Hepatocyte (in vitro differentiated cells): ENCODE results near the gene THOP1. TPM values are rescaled to one million over a fixed set of nuclear protein-coding genes. Genes with fewer than 3 reads are reported as not detected.

Experiments used
- DNase-seq: peaks from one replicate; pipeline ENCODE4 v3.0.0-alpha.2; 2016; ENCODE audit warnings: low spot score
- H2AFZ ChIP-seq: fragments of 200-600 bp; sonication (generic); 2 replicates; pipeline ENCODE4 v1.6.0; 2016; ENCODE audit warnings: antibody characterized with exemption, mild to moderate bottlenecking
- H3K27ac ChIP-seq: fragments of 200-600 bp; sonication (generic); 2 replicates; pipeline ENCODE4 v1.5.1; 2016; ENCODE audit warnings: mild to moderate bottlenecking
- H3K27me3 ChIP-seq: fragments of 200-600 bp; sonication (generic); 2 replicates; pipeline ENCODE4 v1.6.1; 2016
- H3K36me3 ChIP-seq: fragments of 200-600 bp; sonication (generic); replicated peaks from 2 replicates; pipeline ENCODE4 v1.5.1; 2016; ENCODE audit warnings: low read depth; ENCODE audit not compliant: insufficient read depth
- H3K4me1 ChIP-seq: fragments of 200-600 bp; sonication (generic); 2 replicates; pipeline ENCODE4 v1.5.1; 2016; ENCODE audit warnings: mild to moderate bottlenecking, moderate library complexity; ENCODE audit not compliant: insufficient read depth
- H3K4me2 ChIP-seq: fragments of 200-600 bp; sonication (generic); 2 replicates; pipeline ENCODE4 v1.6.0; 2016
- H3K4me3 ChIP-seq: fragments of 200-600 bp; sonication (generic); 2 replicates; pipeline ENCODE4 v1.5.1; 2016; ENCODE audit warnings: mild to moderate bottlenecking
- H3K79me2 ChIP-seq: fragments of 200-600 bp; sonication (generic); 2 replicates; pipeline ENCODE4 v1.6.0; 2017; ENCODE audit warnings: mild to moderate bottlenecking
- H3K9me2 ChIP-seq: fragments of 200-600 bp; sonication (generic); replicated peaks from 2 replicates; pipeline ENCODE4 v1.6.0; 2017; ENCODE audit warnings: mild to moderate bottlenecking; ENCODE audit not compliant: insufficient read depth
- H3K9me3 ChIP-seq: fragments of 200-600 bp; sonication (generic); 2 replicates; pipeline ENCODE4 v1.5.1; 2016; ENCODE audit warnings: low read depth, mild to moderate bottlenecking
- H4K20me1 ChIP-seq: fragments of 200-600 bp; sonication (generic); 2 replicates; pipeline ENCODE4 v1.6.0; 2016; ENCODE audit warnings: mild to moderate bottlenecking; ENCODE audit not compliant: insufficient read depth, poor library complexity, severe bottlenecking
- CTCF ChIP-seq: fragments of 200-600 bp; sonication (generic); IDR thresholded peaks from 2 replicates; pipeline ENCODE4 v1.5.1; 2016; ENCODE audit warnings: antibody characterized with exemption, mild to moderate bottlenecking; ENCODE audit not compliant: poor library complexity
- EZH2 ChIP-seq: fragments of 200-600 bp; sonication (generic); IDR thresholded peaks from 2 replicates; pipeline ENCODE4 v1.6.1; 2016; ENCODE audit warnings: antibody characterized with exemption, mild to moderate bottlenecking, borderline replicate concordance
- EZH2phosphoT487 ChIP-seq: fragments of 200-600 bp; sonication (generic); IDR thresholded peaks from one replicate; pipeline ENCODE4 v1.6.1; 2018; ENCODE audit warnings: antibody characterized with exemption, mild to moderate bottlenecking, low read depth, moderate library complexity; ENCODE audit not compliant: unreplicated experiment, severe bottlenecking
- WGBS: methylation state at CpG from one replicate; pipeline ENCODE4 v1.1.6; 2016; ENCODE audit warnings: low lambda C conversion rate; ENCODE audit errors: missing lambda C conversion rate; 5-methylcytosine and 5-hydroxymethylcytosine counted together
- polyA plus RNA-seq: library from polyadenylated mRNA; unstranded; fragments of >200 nt; fragmentation: Nextera tagmentation; extraction: Ambion mirVana; gene quantifications from 2 replicates; pipeline ENCODE4 v1.2.1, GENCODE V29; 2016
- total RNA-seq: library from RNA; depleted of rRNA; stranded (reverse); fragments of >200 nt; gene quantifications from 2 replicates; pipeline ENCODE4 v1.2.3, GENCODE V29; 2014

THOP1 gene
- total and polyA plus RNA-seq, 2 experiments from 2014 or later, result 61.4 to 64.3 TPM

GRCh38 chr19:2756921-2757881, 28.1 kb upstream of the THOP1 start:
- Histone ChIP-seq H3K9me3 (no peaks in the 10 kb centered on the region), H3K36me3 (no peaks in the 10 kb centered on the region), H3K4me3 (no peak overlapping the region), H3K4me1 (no peaks in the 10 kb centered on the region), H2AFZ (no peak overlapping the region), H3K27ac (no peak overlapping the region), H4K20me1 (no peaks in the 10 kb centered on the region), H3K79me2 (no peaks in the 10 kb centered on the region), H3K27me3 (no peaks in the 10 kb centered on the region), H3K4me2 (no peak overlapping the region), H3K9me2 (no peaks in the 10 kb centered on the region)
- 98% methylated on average over 48 of the region's 48 CpGs for WGBS
- DNase-seq, result no peak
- TF ChIP-seq CTCF (no peak), EZH2 (no peak), EZH2phosphoT487 (no peak)

- H3K9me3 ChIP-seq, result no peaks in the 10 kb centered on the region
- H3K36me3 ChIP-seq, result no peaks in the 10 kb centered on the region
- no peaks in the 10 kb centered on the region for H3K9me2 ChIP-seq
- no peaks in the 10 kb centered on the region for H3K79me2 ChIP-seq
- 97% methylated on average over 17 of the region's 17 CpGs for WGBS
- H3K4me3 ChIP-seq, result no peak overlapping the region
- no peak for DNase-seq
- H3K27me3 ChIP-seq, result no peaks in the 10 kb centered on the region
- no peak overlapping the region for H3K4me2 ChIP-seq
- no peak overlapping the region for H2AFZ ChIP-seq
- no peak overlapping the region for H3K27ac ChIP-seq
- no peaks in the 10 kb centered on the region for H3K4me1 ChIP-seq
- TF ChIP-seq EZH2 (no peak), CTCF (no peak), EZH2phosphoT487 (no peak)
- H4K20me1 ChIP-seq, result no peaks in the 10 kb centered on the region
Measured at GRCh38 chr19:2758601-2759313, 26.5 kb upstream of the THOP1 start.

- no peaks in the 10 kb centered on the region for H3K36me3 ChIP-seq
- H3K27ac ChIP-seq, result no peak overlapping the region
- 97% methylated on average over 17 of the region's 17 CpGs for WGBS
- no peaks in the 10 kb centered on the region for H4K20me1 ChIP-seq
- H3K9me2 ChIP-seq, result no peaks in the 10 kb centered on the region
- TF ChIP-seq EZH2, result no peak
- no peak for TF ChIP-seq CTCF
- TF ChIP-seq EZH2phosphoT487, result no peak
- H3K4me1 ChIP-seq, result no peaks in the 10 kb centered on the region
- H3K79me2 ChIP-seq, result no peaks in the 10 kb centered on the region
- H2AFZ ChIP-seq, result no peak overlapping the region
- H3K4me2 ChIP-seq, result no peak overlapping the region
- H3K9me3 ChIP-seq, result no peaks in the 10 kb centered on the region
- H3K4me3 ChIP-seq, result no peak overlapping the region
- DNase-seq, result no peak
- no peaks in the 10 kb centered on the region for H3K27me3 ChIP-seq
Measured at GRCh38 chr19:2759362-2759761, 25.9 kb upstream of the THOP1 start.
